Stimulated activated CD8-positive, alpha-beta memory T cell treated with anti-CD3 and anti-CD28 coated beads, Interleukin-12 subunit alpha, Interleukin-12 subunit beta, amount 100 ng/mL, for 24 hours (primary cell): ENCODE results near the gene UNC93B1.

Source experiments
- DNase-seq: peaks from one replicate; pipeline ENCODE4 v3.0.0-alpha.2; 2020; ENCODE audit errors: extremely low read depth

Gene UNC93B1

DNA sequence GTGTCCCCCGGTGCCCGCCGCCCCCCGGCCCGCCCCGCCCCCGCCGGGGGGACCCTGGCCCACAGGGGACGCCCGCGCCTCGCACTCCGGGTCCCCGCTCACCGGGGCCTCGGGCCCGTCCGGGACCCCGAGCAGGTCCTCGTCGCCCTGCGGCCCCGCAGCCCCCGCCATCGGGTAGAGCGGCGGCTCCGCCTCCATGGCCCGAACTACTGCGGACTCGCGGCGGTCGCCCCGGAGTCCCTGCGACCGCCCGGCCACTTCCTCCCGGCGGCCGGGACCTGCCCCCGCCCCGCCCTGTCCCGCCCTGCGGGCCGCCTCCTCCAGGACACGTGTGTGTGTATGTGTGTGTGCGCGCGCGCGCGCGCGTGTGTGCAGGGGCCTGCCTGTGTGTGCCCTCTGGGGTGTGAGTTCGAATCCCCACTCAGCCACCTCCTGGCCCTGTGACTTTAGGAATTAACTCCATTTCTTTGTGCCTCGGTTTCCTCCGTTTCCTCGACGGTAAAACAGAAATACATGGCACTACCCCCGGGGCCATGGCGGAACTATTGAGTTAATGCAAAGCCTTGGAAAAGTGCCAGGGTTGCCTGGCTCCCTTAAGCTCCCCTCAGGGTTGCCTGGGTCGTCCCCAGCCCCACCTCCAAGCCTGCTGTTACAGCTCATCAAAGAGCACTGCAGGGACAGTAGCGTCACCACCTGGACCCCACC is at the start of gene UNC93B1:
Gene UNC93B1, minus strand, starts transcription at position 252 of the 705 bp plus-strand sequence. Its CDS starts 54 bp downstream, at position 198.
- DNase-seq, result peak; percentile 55

DNA sequence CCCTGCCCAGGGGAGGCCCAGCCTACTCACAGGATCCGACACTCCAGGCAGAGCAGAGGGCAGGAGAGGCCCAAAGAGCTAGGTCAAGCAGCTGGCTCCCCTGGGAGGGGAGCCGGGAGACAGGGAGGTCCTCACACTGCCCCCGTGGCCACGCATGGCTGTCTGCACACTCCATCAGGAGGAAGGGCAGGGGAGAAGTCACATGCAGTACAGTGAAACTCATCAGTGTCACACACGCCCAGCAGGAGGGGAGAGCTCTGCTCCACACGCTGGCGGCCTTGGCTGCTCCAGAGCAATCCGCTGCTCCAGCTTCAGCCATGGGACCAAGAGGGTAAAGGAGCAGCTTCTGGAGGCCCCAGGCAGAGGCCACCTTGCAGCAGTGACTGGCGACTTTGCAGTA is 49.2 kb upstream of the UNC93B1 start:
- DNase-seq, result no peak

- DNase-seq, result no peak
Observed at GRCh38 chr11:68052137-68052873, 48.4 kb upstream of the UNC93B1 start.

GRCh38 chr11:68051191-68052136 is 47.6 kb upstream of the UNC93B1 start:
- no peak for DNase-seq

GRCh38 chr11:68050371-68050841 is 46.5 kb upstream of the UNC93B1 start:
- no peak for DNase-seq

DNA sequence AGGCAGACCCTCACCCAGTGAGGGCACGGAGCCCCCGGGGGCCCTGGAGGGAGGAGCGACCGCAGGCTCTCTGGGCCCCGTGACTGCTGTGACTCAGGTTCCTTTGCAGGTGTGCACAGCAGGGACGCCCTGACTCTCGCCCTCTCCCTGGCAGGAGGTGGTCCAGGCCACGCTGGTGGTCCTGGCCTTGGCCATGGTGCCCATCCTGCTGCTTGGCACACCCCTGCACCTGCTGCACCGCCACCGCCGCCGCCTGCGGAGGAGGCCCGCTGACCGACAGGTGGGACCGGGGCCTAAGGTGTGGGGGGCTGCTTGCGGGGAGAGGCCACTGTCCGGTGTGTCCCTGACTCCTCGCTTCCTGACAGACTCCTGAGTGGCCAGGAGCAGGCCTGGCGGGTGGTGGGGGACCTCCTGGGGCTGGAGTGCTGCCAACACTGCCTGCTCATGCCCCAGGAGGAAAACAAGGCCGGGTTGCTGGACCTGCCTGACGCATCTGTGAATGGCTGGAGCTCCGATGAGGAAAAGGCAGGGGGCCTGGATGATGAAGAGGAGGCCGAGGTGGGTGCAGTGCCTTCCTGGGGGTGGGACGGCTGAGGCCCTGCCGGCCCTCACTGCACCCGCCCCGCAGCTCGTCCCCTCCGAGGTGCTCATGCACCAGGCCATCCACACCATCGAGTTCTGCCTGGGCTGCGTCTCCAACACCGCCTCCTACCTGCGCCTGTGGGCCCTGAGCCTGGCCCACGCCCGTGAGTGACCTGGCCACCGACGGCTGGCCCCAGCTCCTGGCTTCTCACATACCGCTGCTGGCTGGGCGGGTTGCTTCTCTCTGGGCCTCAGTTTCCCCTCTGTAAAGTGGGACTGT is 45.8 kb upstream of the UNC93B1 start:
- DNase-seq, result no peak

DNA sequence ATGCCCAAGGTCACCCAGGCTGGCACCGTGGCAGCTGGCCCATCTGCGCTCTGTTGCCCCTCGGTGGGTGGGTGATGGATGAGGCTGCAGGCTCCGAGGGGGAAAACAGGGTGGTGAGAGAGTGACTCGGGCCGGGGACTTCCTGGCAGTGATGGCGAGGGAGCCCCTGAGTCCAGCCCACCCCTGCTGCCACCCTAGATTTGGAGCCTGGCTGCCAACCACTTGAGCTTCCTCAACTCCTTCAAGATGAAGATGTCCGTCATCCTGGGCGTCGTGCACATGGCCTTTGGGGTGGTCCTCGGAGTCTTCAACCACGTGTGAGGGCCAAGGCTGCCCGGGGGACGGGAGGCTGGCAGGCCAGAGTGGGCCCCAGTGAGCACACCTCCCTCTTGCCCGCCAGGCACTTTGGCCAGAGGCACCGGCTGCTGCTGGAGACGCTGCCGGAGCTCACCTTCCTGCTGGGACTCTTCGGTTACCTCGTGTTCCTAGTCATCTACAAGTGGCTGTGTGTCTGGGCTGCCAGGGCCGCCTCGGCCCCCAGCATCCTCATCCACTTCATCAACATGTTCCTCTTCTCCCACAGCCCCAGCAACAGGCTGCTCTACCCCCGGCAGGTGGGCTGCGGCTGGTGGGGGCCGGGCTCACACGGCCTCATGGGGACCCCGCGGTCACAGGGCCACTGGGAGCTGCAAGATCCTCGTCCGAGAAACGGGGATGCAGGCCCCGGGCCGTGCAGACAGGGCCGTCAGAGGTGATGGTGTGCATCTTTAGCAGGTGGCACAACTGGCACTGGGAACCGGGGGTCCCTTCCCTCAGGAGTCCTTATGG is 45.0 kb upstream of the UNC93B1 start:
- no peak for DNase-seq

- no peak for DNase-seq
Observed at GRCh38 chr11:68047437-68048290, 43.8 kb upstream of the UNC93B1 start.

- no peak for DNase-seq
Observed at GRCh38 chr11:68044898-68045351, 41.0 kb upstream of the UNC93B1 start.

- no peak for DNase-seq
Observed at GRCh38 chr11:68044145-68044813, 40.4 kb upstream of the UNC93B1 start.

DNA sequence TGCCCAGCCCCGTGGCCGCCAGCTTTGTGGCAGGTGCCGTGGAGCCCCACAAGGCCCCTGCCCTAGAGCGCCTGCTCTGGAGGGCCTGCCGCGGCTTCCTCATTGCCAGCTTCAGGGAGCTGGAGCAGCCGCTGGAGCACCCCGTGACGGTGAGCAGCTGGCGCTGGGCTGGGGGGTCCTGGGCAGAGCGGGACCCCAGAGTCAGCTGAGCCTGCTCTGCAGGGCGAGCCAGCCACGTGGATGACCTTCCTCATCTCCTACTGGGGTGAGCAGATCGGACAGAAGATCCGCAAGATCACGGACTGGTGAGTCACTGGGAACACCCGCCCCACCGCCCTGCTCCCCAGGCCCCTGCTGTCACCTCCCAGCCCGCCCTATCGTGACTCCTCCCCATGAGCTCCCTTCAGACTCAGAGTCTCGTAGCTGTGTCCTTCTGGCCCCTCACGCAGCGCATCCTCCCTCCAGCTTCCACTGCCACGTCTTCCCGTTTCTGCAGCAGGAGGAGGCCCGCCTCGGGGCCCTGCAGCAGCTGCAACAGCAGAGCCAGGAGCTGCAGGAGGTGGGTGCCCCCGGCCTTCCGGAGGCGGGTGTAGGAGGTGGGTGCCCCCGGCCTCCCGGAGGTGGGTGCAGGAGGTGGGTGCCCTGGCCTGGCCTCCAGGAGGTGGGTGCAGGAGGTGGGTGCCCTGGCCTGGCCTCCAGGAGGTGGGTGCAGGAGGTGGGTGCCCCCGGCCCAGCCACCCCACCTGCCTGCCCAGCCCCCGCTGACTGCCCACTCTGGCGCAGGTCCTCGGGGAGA is 39.6 kb upstream of the UNC93B1 start:
- DNase-seq, result no peak

DNA sequence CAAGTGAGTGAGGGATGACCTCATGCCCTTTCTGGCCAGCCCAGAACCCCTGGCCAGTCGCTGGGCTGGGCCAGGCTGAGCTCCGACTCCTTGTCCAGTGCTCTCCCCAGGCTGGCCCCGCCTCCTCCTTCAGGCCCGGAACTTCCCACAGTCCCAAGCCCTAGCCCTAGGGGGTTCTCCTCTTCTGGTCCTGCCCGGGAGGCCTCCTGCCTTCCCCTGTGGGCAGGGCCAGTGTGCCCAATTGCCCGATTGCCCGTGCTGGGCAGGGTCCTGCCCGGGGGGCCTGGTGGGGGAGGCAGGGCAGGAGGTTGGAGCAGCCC is 39.1 kb upstream of the UNC93B1 start:
- DNase-seq, result no peak

GRCh38 chr11:68042219-68043028 is 38.5 kb upstream of the UNC93B1 start:
- no peak for DNase-seq

DNA sequence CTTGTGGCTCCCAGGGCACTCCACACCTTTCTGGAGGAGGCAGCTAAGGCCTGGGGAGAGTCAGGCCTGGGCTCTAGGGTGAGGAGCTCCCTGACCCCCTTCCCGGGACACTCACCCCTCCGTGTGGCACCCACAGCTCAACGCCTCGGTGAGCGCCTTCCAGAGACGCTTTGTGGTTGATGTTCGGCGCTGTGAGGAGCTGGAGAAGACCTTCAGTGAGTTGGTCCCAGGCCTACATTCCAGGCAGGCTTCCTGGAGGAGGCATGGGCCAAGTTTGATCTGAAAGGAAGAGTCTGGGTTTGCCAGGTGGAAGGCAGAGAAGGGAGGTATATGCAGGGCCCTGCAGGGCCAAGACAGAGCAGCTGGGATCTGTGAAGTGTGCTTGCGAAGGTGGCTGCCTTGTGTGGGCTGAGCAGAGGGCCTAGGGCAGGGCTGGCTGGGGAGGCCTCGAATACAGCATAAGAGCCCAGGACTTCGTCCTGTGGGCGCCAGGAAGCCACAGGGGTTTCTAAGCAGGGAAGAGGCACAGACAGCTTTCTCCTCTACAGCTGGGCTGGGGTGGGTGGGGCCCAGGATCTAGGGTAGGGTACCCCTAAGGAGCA is 37.8 kb upstream of the UNC93B1 start:
- DNase-seq, result no peak

- DNase-seq, result no peak
Observed at GRCh38 chr11:68040957-68041591, 37.2 kb upstream of the UNC93B1 start.
